IPS-18c (cell line): Measurements from ENCODE around the gene GNAO1.

Experiments used
- H3K4me3 ChIP-seq: 2 replicates; pipeline ENCODE4 v1.7.0; 2013; ENCODE audit warnings: low read depth, mild to moderate bottlenecking, low read length, moderate library complexity; ENCODE audit not compliant: insufficient read depth
- H3K9me3 ChIP-seq: one replicate; pipeline ENCODE4 v1.6.1; 2013; ENCODE audit warnings: mild to moderate bottlenecking, low read length, moderate library complexity; ENCODE audit not compliant: control insufficient read depth, insufficient read depth

Gene GNAO1

GRCh38 chr16:56327929-56328258 is 136.6 kb downstream of the GNAO1 start:
- Histone ChIP-seq H3K4me3 (no peak overlapping the region), H3K9me3 (no peaks in the 10 kb centered on the region)

- no peak overlapping the region for H3K4me3 ChIP-seq
- no peaks in the 10 kb centered on the region for H3K9me3 ChIP-seq
Observed at GRCh38 chr16:56328276-56329022, 137.2 kb downstream of the GNAO1 start.

GRCh38 chr16:56329887-56330286 is 138.6 kb downstream of the GNAO1 start:
- no peak overlapping the region for H3K4me3 ChIP-seq

GRCh38 chr16:56330476-56330875 is 139.2 kb downstream of the GNAO1 start:
- Histone ChIP-seq H3K9me3 (no peaks in the 10 kb centered on the region), H3K4me3 (no peak overlapping the region)

More at GRCh38 chr16:56329887-56330286, 138.6 kb downstream of the GNAO1 start:
- no peaks in the 10 kb centered on the region for H3K9me3 ChIP-seq

- Histone ChIP-seq H3K9me3 (no peaks in the 10 kb centered on the region), H3K4me3 (no peak overlapping the region)
Observed at GRCh38 chr16:56331399-56331798, 140.1 kb downstream of the GNAO1 start.

- no peak overlapping the region for H3K4me3 ChIP-seq
Observed at GRCh38 chr16:56331915-56332314, 140.6 kb downstream of the GNAO1 start.

GRCh38 chr16:56332464-56333079 is 141.3 kb downstream of the GNAO1 start:
- H3K9me3 ChIP-seq: no peaks in the 10 kb centered on the region
- H3K4me3 ChIP-seq: no peak overlapping the region; the same call in 1 of the 2 replicates

More at GRCh38 chr16:56331915-56332314, 140.6 kb downstream of the GNAO1 start:
- no peaks in the 10 kb centered on the region for H3K9me3 ChIP-seq

- Histone ChIP-seq H3K9me3 (no peaks in the 10 kb centered on the region), H3K4me3 (no peak overlapping the region)
Observed at GRCh38 chr16:56334761-56335160, 143.5 kb downstream of the GNAO1 start.

GRCh38 chr16:56336071-56336688 is 144.9 kb downstream of the GNAO1 start:
- Histone ChIP-seq H3K9me3 (no peaks in the 10 kb centered on the region), H3K4me3 (no peak overlapping the region)

GRCh38 chr16:56336711-56337110 is 145.4 kb downstream of the GNAO1 start:
- Histone ChIP-seq H3K9me3 (no peaks in the 10 kb centered on the region), H3K4me3 (no peak overlapping the region)

GRCh38 chr16:56337131-56337857 is 146.0 kb downstream of the GNAO1 start:
- no peaks in the 10 kb centered on the region for H3K9me3 ChIP-seq
- no peak overlapping the region for H3K4me3 ChIP-seq

GRCh38 chr16:56337858-56338325 is 146.6 kb downstream of the GNAO1 start:
- H3K4me3 ChIP-seq: no peak overlapping the region
- H3K9me3 ChIP-seq: no peaks in the 10 kb centered on the region

- Histone ChIP-seq H3K9me3 (no peaks in the 10 kb centered on the region), H3K4me3 (no peak overlapping the region)
Observed at GRCh38 chr16:56338566-56339318, 147.5 kb downstream of the GNAO1 start.

GRCh38 chr16:56339431-56340195 is 148.3 kb downstream of the GNAO1 start:
- H3K9me3 ChIP-seq: no peaks in the 10 kb centered on the region
- no peak overlapping the region for H3K4me3 ChIP-seq

- no peaks in the 10 kb centered on the region for H3K9me3 ChIP-seq
- H3K4me3 ChIP-seq: no peak overlapping the region
Observed at GRCh38 chr16:56340416-56340815, 149.1 kb downstream of the GNAO1 start.

GRCh38 chr16:56340864-56341365 is 149.6 kb downstream of the GNAO1 start:
- Histone ChIP-seq H3K9me3 (no peaks in the 10 kb centered on the region), H3K4me3 (no peak overlapping the region)
